Glutamatergic neuron (in vitro differentiated cells): ENCODE data around the gene TJP1. TPM values are rescaled to one million over a fixed set of nuclear protein-coding genes. Genes with fewer than 3 reads are reported as not detected.
A peak's percentile ranks its signal among the peaks of the same experiment; 100 is the strongest.
"Not testable (repeated sequence)": the region's sequence is repeated elsewhere in the genome, so short reads cannot be mapped to it uniquely, and the experiment has no call there.

Experiments used
- DNase-seq: peaks from one replicate; pipeline ENCODE4 v3.0.0; 2022
- H3K27ac Mint-ChIP-seq: one replicate; pipeline ENCODE4 v1.8.0; 2020; ENCODE audit warnings: mild to moderate bottlenecking, mixed read lengths, inconsistent platforms; ENCODE audit not compliant: unreplicated experiment
- H3K27me3 Mint-ChIP-seq: one replicate; pipeline ENCODE4 v1.8.0; 2020; ENCODE audit warnings: mild to moderate bottlenecking, moderate library complexity, mixed read lengths, inconsistent platforms; ENCODE audit not compliant: unreplicated experiment
- H3K36me3 Mint-ChIP-seq: one replicate; pipeline ENCODE4 v1.8.0; 2020; ENCODE audit warnings: mild to moderate bottlenecking, mixed read lengths, inconsistent platforms; ENCODE audit not compliant: unreplicated experiment
- H3K4me1 Mint-ChIP-seq: one replicate; pipeline ENCODE4 v1.8.0; 2020; ENCODE audit warnings: mild to moderate bottlenecking, low read depth, mixed read lengths, inconsistent platforms; ENCODE audit not compliant: unreplicated experiment
- H3K4me3 Mint-ChIP-seq: one replicate; pipeline ENCODE4 v1.8.0; 2020; ENCODE audit warnings: mild to moderate bottlenecking, mixed read lengths, inconsistent platforms; ENCODE audit not compliant: unreplicated experiment
- H3K9me3 Mint-ChIP-seq: one replicate; pipeline ENCODE4 v1.8.0; 2020; ENCODE audit warnings: mild to moderate bottlenecking, moderate library complexity, mixed read lengths, inconsistent platforms; ENCODE audit not compliant: unreplicated experiment
- CTCF ChIP-seq: fragments of 200-600 bp; sonication (generic); IDR thresholded peaks from one replicate; pipeline ENCODE4 v1.5.0; 2021; ENCODE audit not compliant: partially characterized antibody, unreplicated experiment
- total RNA-seq: library from RNA; stranded (reverse); fragmentation: NEBNext Ultra II Directional; extraction: Animal tissue kit (Norgen Biotek cat#: 25700); gene quantifications from one replicate; pipeline ENCODE4 v1.2.1, GENCODE V29; 2021; ENCODE audit not compliant: unreplicated experiment

Gene TJP1
- total RNA-seq, 1 donor from 2014 or later = 129 TPM

- H3K4me3 Mint-ChIP-seq = no peak overlapping the region
- H3K27me3 Mint-ChIP-seq = peaks cover 5% of the 10 kb centered on the region
- TF ChIP-seq CTCF = no peak
- no peak for DNase-seq
- peaks cover 7% of the 10 kb centered on the region for H3K9me3 Mint-ChIP-seq
- H3K4me1 Mint-ChIP-seq = peaks cover 34% of the 10 kb centered on the region
- no peaks in the 10 kb centered on the region for H3K36me3 Mint-ChIP-seq
- H3K27ac Mint-ChIP-seq = no peak overlapping the region
Measured at GRCh38 chr15:29699791-29700190, 122.5 kb downstream of the TJP1 start.

DNA sequence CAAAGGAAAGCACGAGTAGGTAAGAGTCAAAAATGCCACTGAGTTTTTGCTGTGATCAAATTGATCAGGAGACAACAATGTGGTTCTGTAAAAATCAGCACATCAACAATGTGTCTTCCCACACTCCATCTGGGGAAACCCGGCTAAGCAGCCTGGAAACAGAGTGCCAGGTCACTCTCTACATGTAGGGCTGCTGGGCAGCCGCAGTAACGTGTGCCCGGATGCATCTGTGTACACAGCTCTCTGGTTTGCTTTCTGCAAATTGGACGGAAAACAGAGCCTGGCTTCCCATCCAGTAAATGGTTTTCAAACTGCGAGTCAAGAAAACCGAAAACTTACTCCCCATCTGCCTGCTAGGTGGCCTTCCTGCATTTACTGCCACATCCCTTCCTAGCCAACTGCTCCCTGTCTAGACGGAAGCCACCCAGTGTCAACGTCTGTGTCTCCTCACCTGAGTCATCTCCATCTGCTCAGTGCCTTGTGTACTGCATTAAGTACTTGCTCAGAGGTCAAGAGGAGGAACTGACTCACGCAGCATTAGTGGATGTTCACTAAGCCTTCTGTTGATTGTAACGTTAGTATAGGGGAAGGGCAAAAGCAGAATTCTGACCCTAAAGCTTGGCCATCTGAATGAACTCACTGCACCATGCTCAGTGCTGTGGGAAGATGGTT is 124.1 kb downstream of the TJP1 start:
- Mint-ChIP-seq H3K27ac (peak overlapping the region; percentile 83), H3K36me3 (no peaks in the 10 kb centered on the region), H3K27me3 (peaks cover 5% of the 10 kb centered on the region), H3K4me3 (peak overlapping the region; percentile 57), H3K4me1 (peaks cover 37% of the 10 kb centered on the region), H3K9me3 (peaks cover 8% of the 10 kb centered on the region)
- TF ChIP-seq CTCF = no peak
- no peak for DNase-seq

DNA sequence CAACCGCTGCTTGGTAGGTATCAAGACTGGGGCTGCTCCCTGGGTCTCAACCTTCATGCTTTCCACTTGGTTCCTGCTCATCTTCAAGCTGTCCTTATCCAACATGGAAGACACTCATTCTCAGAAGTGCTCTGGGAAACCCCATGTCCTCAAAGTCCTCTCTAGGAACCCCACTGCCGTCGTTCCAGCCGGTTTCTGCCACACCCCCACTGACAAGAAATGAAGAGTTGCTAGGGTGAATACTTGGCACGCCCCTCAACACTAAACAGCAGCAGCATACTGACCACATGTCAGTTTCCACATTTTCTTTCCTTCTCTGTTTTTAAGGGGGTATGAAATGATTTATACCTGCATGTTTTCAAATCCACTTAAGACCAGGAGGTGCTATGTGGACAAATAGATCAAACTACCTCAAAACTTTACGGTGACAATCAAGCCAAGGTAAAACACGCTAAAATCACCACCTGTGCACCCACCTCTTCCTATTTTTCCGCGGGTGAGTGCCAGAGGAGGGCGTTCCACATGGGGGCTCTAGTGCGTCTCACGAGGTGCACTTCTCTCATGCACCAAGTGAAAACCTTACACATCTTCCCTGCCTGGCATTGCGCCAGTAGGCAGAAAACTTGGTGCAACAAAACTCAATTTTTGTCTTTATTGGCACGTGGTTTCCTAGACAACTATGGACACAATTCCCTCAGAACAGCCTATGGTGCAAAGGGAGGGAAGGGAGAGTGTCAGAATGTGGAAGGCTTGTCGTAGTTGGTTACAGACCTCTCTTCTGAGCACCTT is 125.1 kb downstream of the TJP1 start:
- Mint-ChIP-seq H3K9me3 (peaks cover 7% of the 10 kb centered on the region), H3K4me1 (peaks cover 36% of the 10 kb centered on the region), H3K27ac (no peak overlapping the region), H3K27me3 (peaks cover 6% of the 10 kb centered on the region), H3K4me3 (no peak overlapping the region), H3K36me3 (no peaks in the 10 kb centered on the region)
- no peak for DNase-seq
- no peak for TF ChIP-seq CTCF

GRCh38 chr15:29696506-29696905 is 125.8 kb downstream of the TJP1 start:
- H3K4me3 Mint-ChIP-seq, H3K27ac Mint-ChIP-seq, H3K9me3 Mint-ChIP-seq, H3K36me3 Mint-ChIP-seq, DNase-seq, H3K27me3 Mint-ChIP-seq: not testable (repeated sequence)
- peaks cover 36% of the 10 kb centered on the region for H3K4me1 Mint-ChIP-seq

- H3K36me3 Mint-ChIP-seq = no peaks in the 10 kb centered on the region
- H3K4me1 Mint-ChIP-seq = peaks cover 40% of the 10 kb centered on the region
- DNase-seq = no peak
- H3K27me3 Mint-ChIP-seq = peaks cover 12% of the 10 kb centered on the region
- no peak overlapping the region for H3K27ac Mint-ChIP-seq
- peaks cover 8% of the 10 kb centered on the region for H3K9me3 Mint-ChIP-seq
- H3K4me3 Mint-ChIP-seq = no peak overlapping the region
- TF ChIP-seq CTCF = no peak
Measured at GRCh38 chr15:29695489-29696167, 126.6 kb downstream of the TJP1 start.
